ENCODE results near the gene MACF1. TPM values are rescaled to one million over a fixed set of nuclear protein-coding genes. Genes with fewer than 3 reads are reported as not detected.

MACF1 gene
- total RNA-seq, 1 donor from 2014 or later = 694 TPM

GRCh38 chr1:39170731-39171667 is 33.5 kb upstream of the MACF1 start:
- Mint-ChIP-seq H3K4me1 (ENCODE audit: low read depth, unreplicated experiment) (peaks cover 70% of the 10 kb centered on the region), H3K27ac (ENCODE audit: unreplicated experiment) (no peak overlapping the region), H3K27me3 (ENCODE audit: low read depth, unreplicated experiment) (no peaks in the 10 kb centered on the region), H3K9me3 (ENCODE audit: unreplicated experiment) (no peaks in the 10 kb centered on the region), H3K4me3 (ENCODE audit: unreplicated experiment) (no peak overlapping the region), H3K36me3 (ENCODE audit: low read depth, unreplicated experiment) (peaks cover 3% of the 10 kb centered on the region)
- Histone ChIP-seq H3K27ac (ENCODE audit: low read depth, low read length) (peak overlapping the region; percentile 4), H3K4me3 (ENCODE audit: insufficient read depth, low read depth, low read length) (no peak overlapping the region), H3K9me3 (ENCODE audit: insufficient read depth, low read depth, low read length) (no peaks in the 10 kb centered on the region), H3K4me1 (ENCODE audit: insufficient read depth, low read length) (peaks cover 33% of the 10 kb centered on the region), H3K79me2 (ENCODE audit: insufficient read depth, low read length) (peaks cover 92% of the 10 kb centered on the region), H3K36me3 (ENCODE audit: insufficient read depth, low read length) (no peaks in the 10 kb centered on the region), H3K9ac (ENCODE audit: low read length) (peak overlapping the region; percentile 21), H3K4me2 (ENCODE audit: low read length) (no peak overlapping the region), H2AFZ (ENCODE audit: low read depth, low read length) (no peak overlapping the region), H3K27me3 (ENCODE audit: insufficient read depth, low read length) (no peaks in the 10 kb centered on the region), H4K20me1 (ENCODE audit: insufficient read depth, low read length) (peaks cover 53% of the 10 kb centered on the region)
- no peak for FAIRE-seq
- no peak for TF ChIP-seq CTCF (IDR thresholded peaks at IDR 0.05; ENCODE audit: insufficient read depth, low read depth, low read length)
- no peak for TF ChIP-seq EZH2 (IDR thresholded peaks at IDR 0.05; ENCODE audit: insufficient read depth, low read length)
- no peak for DNase-seq (ENCODE audit: low read depth)

- Histone ChIP-seq H3K27me3 (ENCODE audit: insufficient read depth, low read length) (no peaks in the 10 kb centered on the region), H3K79me2 (ENCODE audit: insufficient read depth, low read length) (peaks cover 93% of the 10 kb centered on the region), H3K4me1 (ENCODE audit: insufficient read depth, low read length) (peaks cover 40% of the 10 kb centered on the region), H3K9me3 (ENCODE audit: insufficient read depth, low read depth, low read length) (no peaks in the 10 kb centered on the region), H3K9ac (ENCODE audit: low read length) (peak overlapping the region; percentile 42), H3K4me3 (ENCODE audit: insufficient read depth, low read depth, low read length) (no peak overlapping the region), H3K4me2 (ENCODE audit: low read length) (peak overlapping the region; percentile 56), H4K20me1 (ENCODE audit: insufficient read depth, low read length) (peaks cover 39% of the 10 kb centered on the region), H2AFZ (ENCODE audit: low read depth, low read length) (no peak overlapping the region), H3K27ac (ENCODE audit: low read depth, low read length) (peak overlapping the region; percentile 14), H3K36me3 (ENCODE audit: insufficient read depth, low read length) (no peaks in the 10 kb centered on the region)
- DNase-seq (ENCODE audit: low read depth) (peak; percentile 64), FAIRE-seq (no peak)
- Mint-ChIP-seq H3K27me3 (ENCODE audit: low read depth, unreplicated experiment) (no peaks in the 10 kb centered on the region), H3K4me1 (ENCODE audit: low read depth, unreplicated experiment) (peaks cover 84% of the 10 kb centered on the region), H3K4me3 (ENCODE audit: unreplicated experiment) (peak overlapping the region; percentile 50), H3K36me3 (ENCODE audit: low read depth, unreplicated experiment) (peaks cover 3% of the 10 kb centered on the region), H3K27ac (ENCODE audit: unreplicated experiment) (peak overlapping the region; percentile 93), H3K9me3 (ENCODE audit: unreplicated experiment) (no peaks in the 10 kb centered on the region)
- TF ChIP-seq CTCF (IDR thresholded peaks at IDR 0.05; ENCODE audit: insufficient read depth, low read depth, low read length) (no peak), EZH2 (IDR thresholded peaks at IDR 0.05; ENCODE audit: insufficient read depth, low read length) (no peak)
Measured at GRCh38 chr1:39173119-39173994, 31.1 kb upstream of the MACF1 start.
